ENCODE measurements around the gene TSPAN18.
A peak's percentile ranks its signal among the peaks of the same experiment; 100 is the strongest.

Gene TSPAN18

DNA sequence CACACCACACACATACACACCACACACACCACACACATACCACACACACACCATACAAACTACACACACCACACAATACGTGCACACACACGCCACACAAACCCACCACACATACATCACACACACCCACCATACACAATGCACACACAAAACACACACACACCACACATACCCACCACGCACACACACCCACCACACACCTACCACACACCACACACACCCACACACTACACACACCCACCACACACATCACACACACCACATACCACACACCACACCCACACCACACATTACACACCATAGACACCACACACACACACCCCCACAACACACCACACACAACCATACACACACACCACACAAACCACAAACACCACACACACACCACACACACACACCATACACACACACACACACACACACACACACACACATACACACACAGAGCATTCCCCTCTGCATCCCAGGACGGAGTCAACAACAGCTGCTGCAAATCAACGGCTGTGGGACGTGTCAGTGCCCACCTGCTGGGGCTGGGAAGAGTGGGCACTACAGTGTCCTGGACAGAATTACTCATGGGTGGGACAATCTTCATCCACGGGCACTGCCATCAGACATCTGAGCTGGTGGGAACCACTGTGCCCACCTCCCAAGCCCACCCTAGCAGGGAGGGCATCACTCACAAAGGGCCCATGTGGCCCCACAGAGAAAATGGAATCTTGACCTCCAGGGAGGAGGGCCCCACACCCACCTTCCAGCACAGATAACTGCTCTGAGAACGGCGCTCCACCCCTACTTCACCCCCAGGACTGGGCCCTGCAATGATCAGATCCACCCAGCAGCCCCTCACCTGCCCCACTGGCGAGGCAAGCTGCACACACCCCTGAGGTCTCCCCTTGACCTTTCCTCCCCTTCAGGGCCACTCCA, 215.5 kb downstream of the TSPAN18 start:
- no peak for DNase-seq (ENCODE audit: low spot score)

DNA sequence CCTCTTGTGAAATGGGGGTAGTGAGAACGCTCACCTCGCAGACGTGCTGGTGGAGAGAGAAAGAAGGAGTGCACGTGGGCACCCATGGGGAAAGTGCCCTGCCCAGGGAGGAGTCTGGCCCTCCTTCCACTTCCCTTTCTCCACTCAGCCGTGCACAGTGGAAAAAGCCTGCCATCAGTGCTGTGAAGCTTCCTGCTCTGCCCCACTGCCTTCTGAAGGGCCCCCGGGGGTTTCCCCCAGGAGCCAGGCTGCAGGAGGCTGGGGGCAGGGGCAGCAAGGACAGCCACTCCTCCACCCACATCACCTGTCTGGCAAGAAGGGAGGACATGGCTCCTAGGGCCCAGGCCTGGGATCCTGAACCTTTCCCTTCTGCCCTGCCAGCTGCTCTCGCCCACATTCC, 216.4 kb downstream of the TSPAN18 start:
- no peak for DNase-seq (ENCODE audit: low spot score)

DNA sequence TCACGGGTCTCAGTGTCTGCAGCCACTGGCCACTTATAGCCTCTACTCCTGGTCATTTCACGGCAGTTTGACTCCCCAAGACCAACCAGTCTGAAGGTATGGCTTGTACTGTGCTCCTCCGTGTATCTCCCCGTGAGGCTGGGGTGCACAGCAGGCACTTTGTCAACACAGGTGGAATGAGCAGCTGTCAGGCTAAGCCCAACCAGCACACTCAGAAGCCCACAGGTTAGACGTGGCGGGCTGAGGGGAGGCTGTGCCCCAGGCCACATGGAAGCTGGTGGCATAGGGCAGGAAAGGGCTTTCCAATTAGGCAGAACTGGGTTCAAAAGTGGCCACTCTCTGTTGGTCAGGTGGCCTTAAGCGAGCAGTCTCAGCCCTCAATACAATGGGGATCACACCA, 216.9 kb downstream of the TSPAN18 start:
- DNase-seq (ENCODE audit: low spot score) = no peak

DNA sequence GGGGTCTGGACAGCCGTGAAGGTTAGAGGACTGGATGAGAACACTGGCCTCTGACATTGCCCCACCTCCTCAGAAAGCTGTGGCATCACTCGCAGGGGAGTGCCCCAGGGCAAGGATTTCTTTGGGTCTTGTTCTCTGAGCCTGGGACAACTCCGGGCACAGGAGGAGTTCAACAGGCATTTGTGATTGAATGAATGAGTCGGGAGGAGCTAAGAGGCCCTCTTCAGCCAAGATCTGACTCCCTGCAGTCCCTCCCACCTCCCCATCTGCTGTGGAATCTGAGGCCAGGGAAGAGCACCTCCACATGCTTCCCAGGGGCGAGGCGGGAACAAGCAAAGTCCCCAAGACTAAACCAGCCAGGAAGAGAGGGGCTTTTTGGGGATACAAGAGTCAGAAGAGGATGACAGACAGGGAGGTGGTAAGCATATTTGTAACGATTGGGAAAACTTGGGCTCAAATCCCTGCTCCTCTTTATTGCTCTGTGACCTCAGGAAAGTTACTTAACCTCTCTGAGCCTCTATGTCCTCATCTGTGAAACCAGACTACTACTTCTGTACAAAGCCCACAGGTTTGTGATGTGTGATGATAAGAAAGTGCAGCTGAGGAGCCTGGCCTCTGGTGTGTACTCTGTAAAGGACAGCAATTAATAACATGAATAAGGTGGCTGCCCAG, 217.6 kb downstream of the TSPAN18 start:
- no peak for DNase-seq (ENCODE audit: low spot score)

DNA sequence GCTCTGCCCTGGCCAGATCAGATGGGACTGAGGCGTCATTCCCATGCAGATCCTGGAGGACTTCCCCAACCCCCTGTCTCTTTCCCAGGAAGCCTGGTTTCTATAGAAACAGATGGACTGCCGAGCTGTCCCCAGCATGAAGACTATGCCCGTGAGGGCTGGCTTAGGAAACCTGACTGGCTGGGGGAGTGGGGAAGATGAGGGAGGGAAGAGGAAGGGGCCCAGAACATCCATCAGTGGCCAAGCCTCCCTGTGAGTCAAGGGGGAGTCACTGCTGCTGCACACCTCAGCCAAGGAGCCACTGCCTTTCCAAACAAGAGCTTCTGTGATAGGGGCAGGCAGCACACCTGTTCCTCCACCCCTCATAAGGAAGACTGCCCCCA, 218.1 kb downstream of the TSPAN18 start:
- DNase-seq (ENCODE audit: low spot score) = no peak

DNA sequence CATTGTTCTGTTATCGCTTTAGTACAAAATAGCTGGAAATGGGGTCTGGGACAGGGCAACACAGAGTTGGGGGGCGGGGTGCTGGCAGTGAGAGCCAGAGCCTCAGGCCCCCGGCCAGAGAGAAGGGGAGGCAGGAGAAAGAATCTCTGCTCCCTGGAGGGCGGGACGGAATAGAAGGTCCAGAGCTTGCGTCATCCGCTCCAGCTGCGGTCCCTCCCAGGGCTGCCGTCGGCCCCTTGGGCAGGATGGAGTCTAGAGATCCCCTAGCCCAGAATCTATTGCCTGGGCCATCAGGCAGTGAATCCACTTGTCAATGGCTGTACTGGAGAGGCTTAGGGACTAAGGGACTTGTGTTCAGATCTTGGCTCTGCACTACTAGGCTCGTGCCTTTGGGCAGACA, 218.9 kb downstream of the TSPAN18 start:
- DNase-seq (ENCODE audit: low spot score) = no peak

DNA sequence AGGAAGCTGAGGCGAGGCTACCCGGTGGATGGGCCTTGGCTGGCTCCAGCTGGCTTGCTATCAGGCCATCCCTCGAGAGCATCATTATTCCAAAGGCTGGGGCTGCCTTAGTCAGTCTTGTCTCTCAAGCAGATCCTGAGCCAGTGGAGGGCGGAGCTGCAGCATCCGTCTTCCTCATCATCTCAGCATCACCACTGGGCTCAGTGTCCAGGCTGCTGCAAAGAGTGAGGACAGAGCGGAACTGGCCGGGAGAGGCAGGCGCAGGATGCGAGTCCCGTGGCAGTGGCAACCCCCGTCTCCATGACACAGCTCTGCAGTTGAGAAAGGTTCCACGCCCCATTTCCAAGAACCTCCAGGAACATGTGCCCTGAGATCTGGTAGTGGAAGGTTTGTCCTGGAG, 219.5 kb downstream of the TSPAN18 start:
- no peak for DNase-seq (ENCODE audit: low spot score)

DNA sequence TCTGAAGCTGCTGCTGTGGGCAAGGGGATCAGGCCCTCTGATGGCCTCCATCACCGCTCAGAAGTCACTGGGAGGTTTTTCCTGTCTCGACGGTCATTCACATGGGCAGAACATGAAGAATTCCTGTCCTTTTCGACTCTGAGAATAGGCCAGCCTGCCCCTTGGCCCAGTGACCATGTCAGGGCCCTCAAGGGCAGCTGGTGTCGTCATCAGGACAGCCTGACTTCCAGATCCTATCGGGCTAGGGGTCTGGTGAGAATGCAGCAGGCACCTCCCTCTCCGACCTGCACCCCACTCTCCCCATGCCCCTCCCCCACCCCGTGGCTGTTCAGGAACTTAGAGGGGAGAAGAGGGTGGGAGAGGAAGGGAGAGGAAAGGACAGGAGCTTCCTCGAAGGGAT, 220.4 kb downstream of the TSPAN18 start:
- no peak for DNase-seq (ENCODE audit: low spot score)

DNA sequence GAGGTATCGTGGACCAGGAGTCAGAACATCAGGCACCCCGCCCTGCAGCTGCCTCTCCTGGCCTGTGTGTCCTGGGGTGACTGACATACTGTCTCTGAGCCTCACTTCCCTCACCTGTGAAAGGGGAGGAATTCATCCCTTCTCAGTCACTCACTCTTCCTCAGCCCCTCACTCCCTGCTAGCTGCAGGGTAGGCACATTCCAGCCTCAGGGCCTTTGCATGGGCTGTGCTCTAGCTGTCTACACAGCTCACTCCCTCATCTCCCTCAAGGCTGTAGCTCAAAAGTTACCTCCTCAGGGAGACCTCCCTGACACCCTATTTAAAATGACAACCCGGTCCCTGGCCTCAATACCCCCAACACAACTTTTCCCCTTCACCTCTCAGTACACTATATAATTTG, 221.4 kb downstream of the TSPAN18 start:
- no peak for DNase-seq (ENCODE audit: low spot score)

DNA sequence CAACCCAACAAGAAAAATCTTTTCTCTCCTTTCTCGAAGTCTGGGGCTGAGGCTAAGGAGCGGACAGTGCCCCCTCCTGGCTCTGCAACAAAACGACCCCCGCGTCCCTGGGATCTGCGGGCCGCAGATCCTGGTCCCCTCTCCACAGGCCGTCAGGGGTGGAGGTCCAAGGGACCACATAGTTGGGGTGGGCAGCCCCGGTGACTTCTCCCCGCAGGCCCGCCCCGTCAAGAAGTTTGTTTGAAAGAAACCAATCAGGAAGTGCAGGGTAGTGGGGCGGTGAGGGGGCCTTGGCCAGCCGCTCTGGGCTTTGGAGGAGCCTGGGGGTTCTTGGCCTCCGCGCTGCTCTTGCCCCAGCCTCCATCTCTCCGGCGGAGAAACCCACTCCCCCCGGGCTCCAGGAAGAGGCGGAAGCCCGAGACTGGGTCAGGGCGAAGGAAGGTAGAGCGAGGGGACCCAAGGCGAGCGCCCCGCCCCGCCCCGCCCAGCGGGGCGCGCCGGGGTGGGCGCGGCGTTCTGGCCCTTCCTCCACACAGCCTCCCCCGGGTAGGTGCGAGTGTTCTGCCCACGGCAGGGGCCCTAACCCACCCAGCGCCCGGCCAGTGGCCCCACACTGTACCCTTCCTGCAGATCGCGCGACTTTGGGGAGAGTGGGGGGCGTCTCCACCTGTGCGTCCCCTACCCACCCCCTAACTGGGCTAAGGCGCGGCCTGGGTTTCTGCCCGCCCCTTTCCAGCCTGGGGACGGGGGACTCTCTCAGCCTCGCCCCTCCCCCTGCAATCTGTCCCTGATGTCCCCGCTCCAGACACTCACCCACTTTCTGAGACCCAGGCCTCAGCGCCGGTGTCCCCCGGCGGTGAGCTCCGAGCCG, 222.6 kb downstream of the TSPAN18 start:
- peak; percentile 82 for DNase-seq (ENCODE audit: low spot score)

DNA sequence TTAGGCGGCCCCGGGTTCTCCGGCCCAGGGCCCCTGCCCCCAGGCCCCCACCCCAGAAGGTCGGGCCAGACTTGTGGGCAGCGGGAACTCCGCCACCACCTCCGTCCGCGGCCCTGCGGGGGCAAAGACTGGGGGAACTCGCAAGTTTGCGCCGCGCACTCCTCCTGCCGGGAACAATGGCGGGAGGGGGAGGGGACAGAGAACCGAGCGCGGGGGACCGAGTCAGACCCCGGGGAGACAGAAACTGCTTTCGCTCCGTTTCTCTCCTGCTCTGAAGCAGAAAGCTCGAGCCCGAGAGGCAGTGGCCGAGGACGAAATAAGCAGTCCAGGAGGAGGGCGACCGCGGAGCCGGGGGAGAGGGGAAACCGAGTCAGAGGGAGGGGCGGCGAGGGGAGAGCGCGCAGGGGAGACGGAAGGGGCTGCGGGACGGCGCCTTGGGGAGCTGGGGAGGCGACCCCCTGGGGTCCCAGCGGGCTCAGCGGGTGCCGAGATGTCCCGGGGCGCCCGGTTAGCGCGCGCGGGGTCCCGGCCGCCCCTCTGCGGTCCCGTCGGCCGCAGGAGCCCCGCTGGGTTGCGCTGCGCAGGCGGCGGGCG, 223.4 kb downstream of the TSPAN18 start:
- DNase-seq (ENCODE audit: low spot score) = peak; percentile 60

DNA sequence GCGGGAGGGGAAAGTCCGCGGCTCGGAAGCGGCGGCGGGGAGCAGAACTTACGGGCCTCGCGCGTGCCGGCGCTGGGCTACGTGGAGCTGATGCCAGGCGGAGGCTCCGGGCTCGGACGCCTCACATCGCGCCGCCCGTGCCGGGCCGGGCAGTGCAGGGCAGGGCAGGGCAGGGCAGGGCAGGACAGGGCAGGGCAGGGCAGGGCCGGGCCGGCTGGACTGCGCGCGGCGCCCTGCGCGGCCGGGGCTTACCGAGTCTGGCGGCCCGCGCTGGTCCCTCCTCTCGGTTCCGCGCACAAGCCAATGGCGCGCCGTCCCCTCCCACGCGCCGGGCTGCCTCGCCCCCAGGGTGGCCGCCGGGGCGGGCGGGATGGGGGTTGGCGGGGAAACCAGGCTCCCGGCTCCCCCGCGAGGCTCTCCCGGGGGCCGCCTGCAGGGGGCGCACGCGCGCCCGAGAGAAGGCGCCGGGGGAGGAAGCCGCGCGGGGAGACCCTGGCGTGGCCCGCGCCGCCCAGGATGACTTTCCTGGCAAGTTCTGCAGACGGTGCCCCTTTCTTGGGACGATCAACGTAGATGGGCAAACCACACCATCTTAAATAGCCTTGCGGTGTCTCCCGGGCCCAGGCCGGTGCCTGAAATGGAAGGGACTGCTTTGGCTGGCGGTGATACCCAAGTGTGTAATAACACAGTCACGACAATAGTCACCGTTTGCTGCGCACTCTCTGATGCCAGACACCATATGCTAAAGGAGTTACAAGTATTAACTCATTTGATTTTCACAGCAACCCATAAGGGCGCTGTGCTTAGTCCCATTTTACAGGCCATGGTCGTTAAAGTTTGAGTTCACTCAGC, 224.1 kb downstream of the TSPAN18 start, which contains the start of gene TP53I11:
Gene TP53I11 (minus strand): TSS at position 259 of the 852 bp plus-strand sequence. CDS start 12,548 bp downstream, outside the sequence.
- peak; percentile 93 for DNase-seq (ENCODE audit: low spot score)

DNA sequence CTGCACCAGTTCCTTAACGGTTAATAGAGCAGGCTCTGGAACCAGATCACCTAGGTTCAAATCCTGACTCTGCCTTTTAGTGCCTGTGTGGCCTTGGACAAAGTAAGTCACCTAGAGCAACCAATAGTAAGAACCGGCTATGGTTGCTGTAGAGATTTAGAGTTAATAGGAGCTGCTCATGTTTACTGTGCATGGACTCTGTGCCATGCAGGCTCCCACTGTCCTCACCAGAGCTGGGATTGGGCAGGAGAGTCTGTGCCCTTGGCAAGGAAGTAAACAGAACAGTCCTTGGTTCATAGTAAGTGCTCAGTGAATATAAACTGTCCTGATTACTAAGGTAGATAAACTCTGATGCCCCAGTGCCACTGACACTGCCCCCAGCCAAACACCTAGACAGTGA, 225.3 kb downstream of the TSPAN18 start:
- no peak for DNase-seq (ENCODE audit: low spot score)

DNA sequence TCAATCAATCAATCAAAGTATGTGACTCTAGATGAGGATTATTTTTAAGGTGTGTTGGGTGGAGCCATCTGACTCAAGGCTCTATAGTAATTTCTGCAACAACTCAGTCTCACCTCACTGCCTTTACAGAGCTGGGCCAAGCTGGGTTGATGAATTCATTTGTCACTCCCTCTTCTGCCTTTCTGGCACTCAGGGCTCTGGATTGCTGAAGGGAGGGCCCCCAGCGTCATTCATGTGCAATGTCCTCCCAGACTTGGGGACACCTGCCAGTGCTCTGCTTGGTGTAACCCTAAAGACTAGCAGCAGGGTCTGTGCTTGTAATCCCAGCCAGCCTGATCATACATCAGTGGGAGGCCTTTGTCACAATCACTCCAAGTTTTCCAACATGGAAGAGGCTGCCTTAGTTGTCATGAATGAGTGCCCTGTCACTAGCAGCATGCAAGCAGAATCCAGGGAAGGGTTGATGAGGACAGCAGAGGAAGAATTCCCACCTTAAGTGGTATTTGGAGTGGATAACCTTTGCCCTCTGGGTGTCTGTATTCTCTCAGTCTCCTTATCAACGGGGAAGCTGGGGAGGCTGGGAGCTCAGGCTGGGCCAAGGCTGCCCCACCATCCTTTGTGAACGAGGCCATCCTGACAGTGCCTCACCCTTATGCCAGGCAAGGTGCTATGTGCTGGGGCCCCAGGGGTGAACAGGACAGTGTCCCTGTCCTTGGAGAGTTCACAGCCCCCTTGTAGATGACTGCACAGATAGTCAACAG, 225.9 kb downstream of the TSPAN18 start:
- no peak for DNase-seq (ENCODE audit: low spot score)

DNA sequence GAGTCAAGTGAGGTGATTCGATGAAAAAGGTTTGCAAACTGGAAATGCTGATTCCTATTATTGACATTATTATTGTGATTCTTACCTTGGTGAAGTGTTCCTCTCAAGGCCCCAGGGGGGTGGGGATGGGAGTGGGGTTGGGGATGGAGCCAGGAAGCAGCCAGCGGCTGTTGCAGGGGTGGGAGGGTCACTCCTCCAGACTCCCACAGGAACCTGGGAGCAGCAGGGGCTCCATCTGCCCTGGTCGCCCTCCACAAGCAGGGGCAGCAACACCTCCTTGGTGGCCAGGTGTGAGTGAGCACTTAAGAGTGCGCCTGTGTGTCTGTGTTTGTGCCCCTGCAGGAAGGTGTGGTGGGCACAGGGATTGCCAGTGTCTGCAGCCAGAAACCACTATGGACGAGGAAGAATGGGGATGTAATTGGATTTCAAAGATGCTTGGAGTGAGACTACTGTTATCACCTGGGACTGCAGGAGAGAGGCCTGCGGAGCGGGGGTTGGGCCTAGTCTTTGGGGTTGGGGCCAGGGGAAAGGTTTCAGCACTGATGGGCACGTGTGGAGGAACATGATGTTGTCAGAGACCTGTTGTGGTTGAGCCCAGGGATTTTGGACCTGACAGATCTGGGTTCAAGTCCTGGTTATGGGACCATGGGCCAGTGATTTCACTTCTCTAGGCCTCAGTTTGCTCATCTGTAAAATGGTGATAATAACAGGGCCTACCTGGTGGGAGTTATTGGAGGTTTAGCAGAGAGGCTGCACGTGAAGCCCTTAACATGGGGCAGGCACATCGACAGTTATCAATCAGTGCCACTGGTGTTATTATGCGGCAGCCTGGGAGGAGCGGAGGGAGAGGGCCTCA, 227.5 kb downstream of the TSPAN18 start:
- DNase-seq (ENCODE audit: low spot score) = no peak

DNA sequence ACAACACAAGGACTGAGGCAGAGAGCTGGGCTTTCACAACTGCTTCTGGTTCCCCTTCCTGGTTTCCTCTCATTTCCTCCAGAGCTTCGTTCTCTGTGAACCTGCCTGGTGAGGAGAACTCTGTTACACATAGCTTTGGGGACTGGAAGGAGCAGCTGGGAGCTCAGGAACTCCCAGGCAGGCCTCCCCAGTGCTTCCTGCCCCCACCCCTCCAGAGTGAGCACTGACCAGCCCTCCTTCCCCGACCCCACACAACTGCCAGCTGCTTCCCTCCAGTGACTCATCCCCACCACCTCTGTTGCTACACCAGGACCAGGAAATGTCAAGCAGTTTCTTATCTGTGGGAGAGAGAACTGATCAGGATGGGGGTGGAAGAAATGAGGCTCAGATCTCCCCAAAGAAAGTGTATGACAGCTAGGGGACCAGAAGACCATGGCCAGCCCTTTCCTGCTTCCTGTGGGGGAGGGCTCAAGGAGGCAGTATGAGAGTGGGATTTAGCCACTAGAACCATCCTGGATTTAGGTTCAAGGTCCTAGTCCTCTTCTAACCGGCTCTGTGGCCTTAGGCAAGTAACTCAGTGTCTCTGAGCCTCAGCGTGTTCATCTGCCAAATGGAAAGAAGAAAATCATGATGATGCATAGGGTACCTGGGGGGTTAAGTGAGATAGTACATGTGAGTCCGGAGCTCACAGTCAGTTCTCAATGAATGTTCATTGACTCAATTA, 228.4 kb downstream of the TSPAN18 start:
- DNase-seq (ENCODE audit: low spot score) = peak; percentile 97

DNA sequence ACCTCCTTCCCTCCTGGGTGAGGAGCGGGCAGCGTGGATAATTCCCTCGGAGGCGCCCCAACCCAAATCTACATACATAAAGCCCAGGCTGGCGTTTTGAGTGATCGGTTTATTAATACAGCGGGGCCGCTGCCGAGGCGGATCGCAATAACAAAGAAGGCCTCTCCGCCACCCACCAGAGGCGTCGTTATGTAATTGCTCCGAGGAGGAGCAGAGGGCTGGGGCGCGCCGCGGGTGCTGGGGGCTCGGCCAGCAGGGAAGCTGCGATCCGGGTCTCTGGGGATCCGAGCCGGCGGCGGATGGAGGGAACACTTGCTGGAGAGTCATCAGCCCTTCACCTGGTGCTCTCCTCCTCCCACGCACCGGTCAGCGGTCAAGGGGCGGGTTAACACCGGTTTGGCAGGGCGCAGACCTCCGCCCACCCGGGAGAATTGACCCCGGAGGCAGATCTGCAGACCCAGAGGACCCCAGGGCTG, 230.3 kb downstream of the TSPAN18 start:
- no peak for DNase-seq (ENCODE audit: low spot score)

DNA sequence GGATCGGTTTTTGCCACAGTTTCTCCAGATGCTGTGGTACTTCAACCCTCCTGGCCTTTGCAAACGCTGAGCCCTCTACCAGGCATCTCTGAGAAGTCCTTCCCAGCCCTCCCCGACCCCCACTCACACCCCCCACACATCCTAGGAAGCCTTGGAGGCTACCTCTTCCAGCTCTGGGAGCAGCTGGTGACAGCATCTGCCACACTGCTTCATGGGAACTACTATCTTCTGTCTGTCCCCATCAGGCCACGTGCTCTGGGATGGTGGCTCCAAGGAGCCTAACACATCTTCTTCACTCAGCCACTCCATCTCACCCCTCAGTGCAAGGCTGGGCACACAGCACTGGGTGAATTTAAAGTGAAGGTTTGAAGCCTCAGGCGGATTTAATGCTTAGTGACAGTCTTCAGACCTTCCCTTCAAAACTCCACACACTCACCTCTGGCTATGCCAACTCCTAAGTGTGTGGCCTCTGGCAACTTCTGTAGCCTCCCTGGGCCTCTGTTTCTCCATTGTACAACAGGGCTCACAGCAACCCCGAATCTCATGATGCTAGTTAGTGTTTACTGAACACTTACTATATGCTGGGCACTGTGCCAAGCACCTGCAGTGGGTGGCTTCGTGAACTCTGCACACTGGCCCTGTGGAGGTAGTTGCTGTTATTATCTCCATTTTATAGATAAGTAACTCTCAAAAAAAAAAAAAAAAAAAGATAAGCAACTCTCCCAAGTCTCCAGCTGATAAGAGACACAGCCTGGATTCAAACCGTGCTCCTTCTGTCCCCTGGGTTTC, 231.2 kb downstream of the TSPAN18 start:
- DNase-seq (ENCODE audit: low spot score) = no peak
